ENCODE data around the gene TMED5. TPM values are rescaled to one million over a fixed set of nuclear protein-coding genes. Genes with fewer than 3 reads are reported as not detected.
A peak's percentile ranks its signal among the peaks of the same experiment; 100 is the strongest.

Gene TMED5
- total and polyA plus RNA-seq, 4 donors: 15.1 to 132 (median 56.4) TPM

- WGBS, 2 donors: 99 to 100% methylated on average over 3 of the region's 3 CpGs
- Histone ChIP-seq H3K27ac (ENCODE audit: low read depth in 1 of 2, low read length in 1 of 2) (no peak overlapping the region), H3K9me3 (ENCODE audit: control insufficient read depth in 4 of 4, insufficient read depth in 3 of 4, low read length in 3 of 4) (no peaks in the 10 kb centered on the region), H3K36me3 (ENCODE audit: control insufficient read depth in 4 of 4, insufficient read depth in 4 of 4, low read length in 4 of 4) (peaks cover 0 to 2% (median under 1%) of the 10 kb centered on the region in 4 donors), H3K27me3 (ENCODE audit: control insufficient read depth in 3 of 3, insufficient read depth in 3 of 3, low read length in 2 of 3) (no peaks in the 10 kb centered on the region), H3K4me1 (ENCODE audit: control insufficient read depth in 5 of 5, insufficient read depth in 5 of 5, low read length in 5 of 5) (peaks cover 0 to 4% (median 0%) of the 10 kb centered on the region in 5 donors), H3K4me3 (no peak overlapping the region), H3K9ac (ENCODE audit: insufficient read depth in 1 of 2, low read length in 2 of 2) (no peak overlapping the region)
- DNase-seq: no peak
- TF ChIP-seq, protein P1, sequence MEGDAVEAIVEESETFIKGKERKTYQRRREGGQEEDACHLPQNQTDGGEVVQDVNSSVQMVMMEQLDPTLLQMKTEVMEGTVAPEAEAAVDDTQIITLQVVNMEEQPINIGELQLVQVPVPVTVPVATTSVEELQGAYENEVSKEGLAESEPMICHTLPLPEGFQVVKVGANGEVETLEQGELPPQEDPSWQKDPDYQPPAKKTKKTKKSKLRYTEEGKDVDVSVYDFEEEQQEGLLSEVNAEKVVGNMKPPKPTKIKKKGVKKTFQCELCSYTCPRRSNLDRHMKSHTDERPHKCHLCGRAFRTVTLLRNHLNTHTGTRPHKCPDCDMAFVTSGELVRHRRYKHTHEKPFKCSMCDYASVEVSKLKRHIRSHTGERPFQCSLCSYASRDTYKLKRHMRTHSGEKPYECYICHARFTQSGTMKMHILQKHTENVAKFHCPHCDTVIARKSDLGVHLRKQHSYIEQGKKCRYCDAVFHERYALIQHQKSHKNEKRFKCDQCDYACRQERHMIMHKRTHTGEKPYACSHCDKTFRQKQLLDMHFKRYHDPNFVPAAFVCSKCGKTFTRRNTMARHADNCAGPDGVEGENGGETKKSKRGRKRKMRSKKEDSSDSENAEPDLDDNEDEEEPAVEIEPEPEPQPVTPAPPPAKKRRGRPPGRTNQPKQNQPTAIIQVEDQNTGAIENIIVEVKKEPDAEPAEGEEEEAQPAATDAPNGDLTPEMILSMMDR (IDR thresholded peaks at IDR 0.05; ENCODE audit: control extremely low read depth, extremely low read depth): no peak
- ATAC-seq (ENCODE audit: insufficient read depth, low FRiP score): no peak
These were observed 10.2 kb upstream of the TMED5 start for GRCh38 chr1:93190432-93190831.

DNA sequence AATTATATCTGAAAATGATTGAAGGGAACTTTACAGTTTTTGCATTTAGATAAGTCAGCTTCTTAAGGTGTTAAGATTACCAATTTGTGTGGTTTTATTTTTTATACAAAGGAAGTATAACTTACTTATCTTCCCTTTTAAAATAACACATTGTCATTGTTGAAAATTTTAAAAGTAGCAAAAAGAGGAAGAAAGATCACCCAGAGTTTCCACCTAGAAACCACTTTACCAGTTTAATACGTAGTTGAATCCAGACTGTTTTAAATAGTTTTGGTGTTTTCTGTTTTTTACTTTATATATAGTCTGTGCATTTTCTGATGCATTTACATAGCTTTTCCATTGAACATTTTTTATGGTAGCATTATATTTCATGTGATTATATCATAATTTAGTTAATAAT lies 6.5 kb upstream of the TMED5 start:
- Histone ChIP-seq H3K4me1 (ENCODE audit: control insufficient read depth in 5 of 5, insufficient read depth in 5 of 5, low read length in 5 of 5) (peaks cover 0 to 1% (median 0%) of the 10 kb centered on the region in 5 donors), H3K9me3 (ENCODE audit: control insufficient read depth in 4 of 4, insufficient read depth in 3 of 4, low read length in 3 of 4) (no peaks in the 10 kb centered on the region), H3K27ac (ENCODE audit: low read depth in 1 of 2, low read length in 1 of 2) (no peak overlapping the region), H3K27me3 (ENCODE audit: control insufficient read depth in 3 of 3, insufficient read depth in 3 of 3, low read length in 2 of 3) (no peaks in the 10 kb centered on the region), H3K9ac (ENCODE audit: insufficient read depth in 1 of 2, low read length in 2 of 2) (no peak overlapping the region), H3K4me3 (no peak overlapping the region), H3K36me3 (ENCODE audit: control insufficient read depth in 4 of 4, insufficient read depth in 4 of 4, low read length in 4 of 4) (peaks cover 0 to 2% (median under 1%) of the 10 kb centered on the region in 4 donors)
- DNase-seq: no peak
- 52 to 63% methylated on average over 1 of the region's 1 CpG for WGBS, 2 donors
- no peak for ATAC-seq (ENCODE audit: insufficient read depth, low FRiP score)
- TF ChIP-seq, protein P1 (IDR thresholded peaks at IDR 0.05; ENCODE audit: control extremely low read depth, extremely low read depth): no peak

- DNase-seq: peak in 1 of 3 donors; percentile 41
- Histone ChIP-seq H3K9ac (ENCODE audit: insufficient read depth in 1 of 2, low read length in 2 of 2) (peak within 1 kb of the TSS; percentile 89 to 99), H3K27ac (ENCODE audit: low read depth in 1 of 2, low read length in 1 of 2) (peak within 1 kb of the TSS; percentile 95 to 98), H3K36me3 (ENCODE audit: control insufficient read depth in 4 of 4, insufficient read depth in 4 of 4, low read length in 4 of 4) (peaks cover 0 to 10% (median 4%) of the 10 kb centered on the region in 4 donors), H3K9me3 (ENCODE audit: control insufficient read depth in 4 of 4, insufficient read depth in 3 of 4, low read length in 3 of 4) (no peaks in the 10 kb centered on the region), H3K4me3 (peak within 1 kb of the TSS; percentile 76), H3K4me1 (ENCODE audit: control insufficient read depth in 5 of 5, insufficient read depth in 5 of 5, low read length in 5 of 5) (peaks cover 0 to 12% (median 9%) of the 10 kb centered on the region in 5 donors), H3K27me3 (ENCODE audit: control insufficient read depth in 3 of 3, insufficient read depth in 3 of 3, low read length in 2 of 3) (no peaks in the 10 kb centered on the region)
- TF ChIP-seq, protein P1 (IDR thresholded peaks at IDR 0.05; ENCODE audit: control extremely low read depth, extremely low read depth): no peak
- ATAC-seq (ENCODE audit: insufficient read depth, low FRiP score): no peak
- WGBS, 2 donors: 0 to 1% methylated on average over 43 of the region's 43 CpGs
These were observed 755 bp upstream of the TMED5 start, which contains the start of gene CCDC18 for GRCh38 chr1:93180723-93181613. TSS of gene CCDC18 (plus strand) at chr1:93180724. CDS start at chr1:93183362, 2,638 bp downstream.
